OCI-LY1 (cell line): ENCODE results near the gene SEC11A.

Experiments
- EZH2 ChIP-seq: fragments of 200-600 bp; sonication (generic), shearing (Covaris generic); IDR thresholded peaks from 2 replicates; pipeline ENCODE4 v1.8.0; 2017; ENCODE audit warnings: borderline replicate concordance, mixed run types, mild to moderate bottlenecking, antibody characterized with exemption, low read length, moderate library complexity, mixed read lengths
- TF ChIP-seq, protein P1 (sequence below): fragments of 200-600 bp; sonication (generic), shearing (Covaris generic); IDR thresholded peaks from 2 replicates; pipeline ENCODE4 v1.5.1; 2017; ENCODE audit warnings: mild to moderate bottlenecking, antibody characterized with exemption, low read length, moderate library complexity, mixed read lengths

DNA sequence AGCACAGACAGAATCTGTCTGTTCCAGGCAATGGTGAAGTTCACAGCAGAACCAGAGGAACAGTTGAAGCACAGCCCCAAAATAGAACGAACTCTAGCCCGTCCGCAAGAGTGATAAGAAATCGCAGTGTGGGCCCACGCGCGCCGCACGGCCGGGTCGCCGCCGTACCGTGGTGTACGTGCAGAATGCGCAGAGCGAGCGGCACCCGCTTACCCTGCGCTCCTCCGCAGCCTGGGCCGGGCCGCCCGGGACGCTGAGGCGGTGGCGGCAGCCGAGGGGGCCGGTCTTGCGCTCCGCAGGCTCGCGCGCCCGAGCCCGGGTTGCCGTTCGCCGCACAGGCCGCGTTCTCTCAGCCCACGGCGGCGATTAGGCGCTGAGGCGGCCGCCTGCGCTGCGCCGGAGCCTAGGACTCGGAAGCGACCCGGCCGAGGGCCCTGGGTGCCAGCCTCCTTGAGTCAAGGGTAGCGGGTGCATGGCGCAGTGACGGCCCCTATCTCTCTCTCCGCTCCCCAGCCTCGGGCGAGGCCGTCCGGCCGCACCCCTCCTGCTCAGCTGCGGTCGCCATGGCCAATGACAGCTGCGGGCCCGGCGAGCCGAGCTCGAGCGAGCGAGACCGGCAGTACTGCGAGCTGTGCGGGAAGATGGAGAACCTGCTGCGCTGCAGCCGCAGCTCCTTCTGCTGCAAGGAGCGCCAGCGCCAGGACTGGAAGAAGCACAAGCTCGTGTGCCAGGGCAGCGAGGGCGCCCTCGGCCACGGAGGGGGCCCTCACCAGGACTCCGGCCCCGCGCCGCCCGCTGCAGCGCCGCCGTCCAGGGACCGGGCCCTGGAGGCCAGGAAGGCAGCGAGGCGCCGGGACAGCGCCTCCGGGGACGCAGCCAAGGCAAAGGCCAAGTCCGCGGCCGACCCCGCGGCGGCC, 82.4 kb downstream of the SEC11A start:
- TF ChIP-seq, protein P1, sequence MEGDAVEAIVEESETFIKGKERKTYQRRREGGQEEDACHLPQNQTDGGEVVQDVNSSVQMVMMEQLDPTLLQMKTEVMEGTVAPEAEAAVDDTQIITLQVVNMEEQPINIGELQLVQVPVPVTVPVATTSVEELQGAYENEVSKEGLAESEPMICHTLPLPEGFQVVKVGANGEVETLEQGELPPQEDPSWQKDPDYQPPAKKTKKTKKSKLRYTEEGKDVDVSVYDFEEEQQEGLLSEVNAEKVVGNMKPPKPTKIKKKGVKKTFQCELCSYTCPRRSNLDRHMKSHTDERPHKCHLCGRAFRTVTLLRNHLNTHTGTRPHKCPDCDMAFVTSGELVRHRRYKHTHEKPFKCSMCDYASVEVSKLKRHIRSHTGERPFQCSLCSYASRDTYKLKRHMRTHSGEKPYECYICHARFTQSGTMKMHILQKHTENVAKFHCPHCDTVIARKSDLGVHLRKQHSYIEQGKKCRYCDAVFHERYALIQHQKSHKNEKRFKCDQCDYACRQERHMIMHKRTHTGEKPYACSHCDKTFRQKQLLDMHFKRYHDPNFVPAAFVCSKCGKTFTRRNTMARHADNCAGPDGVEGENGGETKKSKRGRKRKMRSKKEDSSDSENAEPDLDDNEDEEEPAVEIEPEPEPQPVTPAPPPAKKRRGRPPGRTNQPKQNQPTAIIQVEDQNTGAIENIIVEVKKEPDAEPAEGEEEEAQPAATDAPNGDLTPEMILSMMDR: no peak
- no peak for TF ChIP-seq EZH2
